Astrocyte (in vitro differentiated cells and primary cell): ENCODE results near the gene RASGRP3. TPM values are rescaled to one million over a fixed set of nuclear protein-coding genes. Genes with fewer than 3 reads are reported as not detected.
A peak's percentile ranks its signal among the peaks of the same experiment; 100 is the strongest.

Source experiments
- DNase-seq: peaks from one replicate; pipeline ENCODE4 v3.0.0-alpha.2; 2010; ENCODE audit warnings: low read depth
- FAIRE-seq: peaks from 2 replicates; lab custom pipeline; 2011; peaks lifted over from hg19 to GRCh38; lab: Jason Lieb, UNC
- H2AFZ ChIP-seq: 2 replicates; pipeline ENCODE4 v1.6.0; 2012; ENCODE audit warnings: low read depth, low read length, inconsistent platforms
- H3K27ac ChIP-seq: 2 replicates; pipeline ENCODE4 v1.5.1; 2011; ENCODE audit warnings: low read depth, low read length, inconsistent platforms
- H3K27me3 ChIP-seq: 2 replicates; pipeline ENCODE4 v1.6.0; 2011; ENCODE audit warnings: low read length, inconsistent platforms; ENCODE audit not compliant: insufficient read depth
- H3K36me3 ChIP-seq: 2 replicates; pipeline ENCODE4 v1.5.1; 2011; ENCODE audit warnings: low read length, inconsistent platforms; ENCODE audit not compliant: insufficient read depth
- H3K4me1 ChIP-seq: 2 replicates; pipeline ENCODE4 v1.5.1; 2011; ENCODE audit warnings: low read length, inconsistent platforms; ENCODE audit not compliant: insufficient read depth
- H3K4me2 ChIP-seq: 2 replicates; pipeline ENCODE4 v1.6.0; 2012; ENCODE audit warnings: low read length, inconsistent platforms
- H3K4me3 ChIP-seq: 2 replicates; pipeline ENCODE4 v1.5.1; 2011; ENCODE audit warnings: low read depth, mild to moderate bottlenecking, low read length, inconsistent platforms; ENCODE audit not compliant: insufficient read depth
- H3K79me2 ChIP-seq: 2 replicates; pipeline ENCODE4 v1.6.0; 2012; ENCODE audit warnings: mild to moderate bottlenecking, low read length, inconsistent platforms; ENCODE audit not compliant: insufficient read depth
- H3K9ac ChIP-seq: 2 replicates; pipeline ENCODE4 v1.6.0; 2012; ENCODE audit warnings: mild to moderate bottlenecking, low read length, inconsistent platforms
- H3K9me3 ChIP-seq: 2 replicates; pipeline ENCODE4 v1.5.1; 2012; ENCODE audit warnings: low read depth, mild to moderate bottlenecking, low read length, inconsistent platforms; ENCODE audit not compliant: insufficient read depth
- H4K20me1 ChIP-seq: 2 replicates; pipeline ENCODE4 v1.6.0; 2012; ENCODE audit warnings: low read length, inconsistent platforms; ENCODE audit not compliant: insufficient read depth
- H3K27ac Mint-ChIP-seq: one replicate; pipeline ENCODE4 v1.8.0; 2021; ENCODE audit warnings: mild to moderate bottlenecking, mixed read lengths; ENCODE audit not compliant: unreplicated experiment
- H3K27me3 Mint-ChIP-seq: one replicate; pipeline ENCODE4 v1.8.0; 2021; ENCODE audit warnings: low read depth, mixed read lengths; ENCODE audit not compliant: unreplicated experiment
- H3K36me3 Mint-ChIP-seq: one replicate; pipeline ENCODE4 v1.8.0; 2021; ENCODE audit warnings: low read depth, mixed read lengths; ENCODE audit not compliant: unreplicated experiment
- H3K4me1 Mint-ChIP-seq: one replicate; pipeline ENCODE4 v1.8.0; 2021; ENCODE audit warnings: low read depth, mixed read lengths; ENCODE audit not compliant: unreplicated experiment
- H3K4me3 Mint-ChIP-seq: one replicate; pipeline ENCODE4 v1.8.0; 2021; ENCODE audit warnings: mild to moderate bottlenecking, moderate library complexity, mixed read lengths; ENCODE audit not compliant: unreplicated experiment
- H3K9me3 Mint-ChIP-seq: one replicate; pipeline ENCODE4 v1.8.0; 2021; ENCODE audit warnings: mild to moderate bottlenecking, mixed read lengths; ENCODE audit not compliant: unreplicated experiment
- EZH2 ChIP-seq: IDR thresholded peaks from 2 replicates; pipeline ENCODE4 v1.6.1; 2012; ENCODE audit warnings: mild to moderate bottlenecking, low read length, inconsistent platforms; ENCODE audit not compliant: insufficient read depth
- total RNA-seq: library from RNA; stranded (reverse); gene quantifications from 2 replicates; pipeline ENCODE4 v1.2.1, GENCODE V29; 2021
- TF ChIP-seq, protein P1 (sequence below): IDR thresholded peaks from 2 replicates; pipeline ENCODE4 v1.5.1; 2011; ENCODE audit warnings: low read depth, mild to moderate bottlenecking, inconsistent platforms, low read length, moderate library complexity; ENCODE audit not compliant: insufficient read depth

RASGRP3 gene
- total RNA-seq, 1 donor from 2014 or later: 2.8 TPM

DNA sequence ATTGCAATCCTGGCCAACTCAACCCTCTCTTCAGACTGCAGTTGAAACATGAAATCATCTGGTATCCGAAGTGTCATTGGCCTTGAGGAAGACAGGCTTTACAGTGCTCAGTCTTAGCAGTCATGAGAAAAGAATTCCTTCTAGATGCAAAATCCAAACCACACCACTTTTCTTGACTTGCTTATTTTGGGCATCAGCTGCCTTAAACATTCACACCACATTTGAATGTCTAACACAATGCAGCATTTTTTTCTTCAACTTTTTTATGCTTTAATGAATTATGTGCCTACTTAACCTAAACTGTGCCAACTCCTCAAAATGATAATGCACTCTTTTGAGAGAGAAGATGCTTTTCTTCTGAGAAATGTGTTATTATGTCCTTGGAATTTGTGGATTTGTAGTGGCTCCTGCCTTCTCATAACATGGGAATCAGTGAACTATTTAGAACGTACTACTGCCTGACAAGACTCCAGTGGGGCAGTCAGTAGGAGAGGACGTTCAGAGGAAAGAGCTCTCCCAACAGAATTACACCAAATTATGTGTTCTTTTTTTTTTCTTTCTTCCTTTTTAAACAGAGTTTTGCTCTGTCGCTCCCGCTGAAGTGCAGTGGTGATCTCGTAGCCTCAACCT is 125.9 kb downstream of the RASGRP3 start:
- Histone ChIP-seq H3K4me1 (peaks cover 4% of the 10 kb centered on the region), H3K9me3 (no peaks in the 10 kb centered on the region), H3K27me3 (no peaks in the 10 kb centered on the region), H3K9ac (no peak overlapping the region), H3K27ac (no peak overlapping the region), H3K4me3 (no peak overlapping the region), H2AFZ (peak overlapping the region; percentile 6), H3K4me2 (no peak overlapping the region), H3K36me3 (no peaks in the 10 kb centered on the region), H4K20me1 (peaks cover 5% of the 10 kb centered on the region), H3K79me2 (peaks cover 18% of the 10 kb centered on the region)
- Mint-ChIP-seq H3K4me1 (peaks cover 16% of the 10 kb centered on the region), H3K36me3 (peaks cover 4% of the 10 kb centered on the region), H3K27ac (peak overlapping the region; percentile 66), H3K4me3 (no peak overlapping the region), H3K9me3 (no peaks in the 10 kb centered on the region), H3K27me3 (no peaks in the 10 kb centered on the region)
- DNase-seq (peak; percentile 72), FAIRE-seq (no peak)
- TF ChIP-seq EZH2: no peak
- TF ChIP-seq, protein P1, sequence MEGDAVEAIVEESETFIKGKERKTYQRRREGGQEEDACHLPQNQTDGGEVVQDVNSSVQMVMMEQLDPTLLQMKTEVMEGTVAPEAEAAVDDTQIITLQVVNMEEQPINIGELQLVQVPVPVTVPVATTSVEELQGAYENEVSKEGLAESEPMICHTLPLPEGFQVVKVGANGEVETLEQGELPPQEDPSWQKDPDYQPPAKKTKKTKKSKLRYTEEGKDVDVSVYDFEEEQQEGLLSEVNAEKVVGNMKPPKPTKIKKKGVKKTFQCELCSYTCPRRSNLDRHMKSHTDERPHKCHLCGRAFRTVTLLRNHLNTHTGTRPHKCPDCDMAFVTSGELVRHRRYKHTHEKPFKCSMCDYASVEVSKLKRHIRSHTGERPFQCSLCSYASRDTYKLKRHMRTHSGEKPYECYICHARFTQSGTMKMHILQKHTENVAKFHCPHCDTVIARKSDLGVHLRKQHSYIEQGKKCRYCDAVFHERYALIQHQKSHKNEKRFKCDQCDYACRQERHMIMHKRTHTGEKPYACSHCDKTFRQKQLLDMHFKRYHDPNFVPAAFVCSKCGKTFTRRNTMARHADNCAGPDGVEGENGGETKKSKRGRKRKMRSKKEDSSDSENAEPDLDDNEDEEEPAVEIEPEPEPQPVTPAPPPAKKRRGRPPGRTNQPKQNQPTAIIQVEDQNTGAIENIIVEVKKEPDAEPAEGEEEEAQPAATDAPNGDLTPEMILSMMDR: no peak

DNA sequence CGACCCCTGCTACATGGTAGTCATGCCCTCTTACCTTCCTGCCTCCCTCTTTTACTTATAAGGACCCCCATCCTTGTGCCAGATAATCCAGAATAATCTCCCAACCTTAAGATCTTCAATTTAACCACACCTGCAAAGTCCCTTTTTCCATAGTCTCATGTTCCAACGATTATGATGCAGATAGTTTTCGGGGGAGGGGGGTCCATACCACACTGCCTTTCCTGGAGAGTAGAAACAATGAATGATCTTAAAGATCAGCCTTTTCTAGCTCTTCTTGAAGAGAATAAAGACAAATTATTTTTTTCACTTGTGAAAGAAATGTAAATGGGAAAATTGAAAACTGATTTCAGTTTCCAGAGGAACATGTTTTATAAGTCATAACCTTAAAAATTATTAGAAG is 127.0 kb downstream of the RASGRP3 start:
- H3K9me3 Mint-ChIP-seq: no peaks in the 10 kb centered on the region
- Histone ChIP-seq H3K27me3 (no peaks in the 10 kb centered on the region), H3K4me1 (peaks cover 4% of the 10 kb centered on the region), H3K9me3 (no peaks in the 10 kb centered on the region), H3K4me2 (no peak overlapping the region), H2AFZ (no peak overlapping the region), H3K4me3 (no peak overlapping the region), H3K9ac (no peak overlapping the region), H3K36me3 (no peaks in the 10 kb centered on the region), H3K79me2 (peaks cover 7% of the 10 kb centered on the region), H3K27ac (no peak overlapping the region), H4K20me1 (no peaks in the 10 kb centered on the region)
- H3K36me3 Mint-ChIP-seq: peaks cover 4% of the 10 kb centered on the region
- no peak overlapping the region for H3K27ac Mint-ChIP-seq
- DNase-seq (no peak), FAIRE-seq (no peak)
- H3K4me3 Mint-ChIP-seq: no peak overlapping the region
- H3K4me1 Mint-ChIP-seq: peaks cover 16% of the 10 kb centered on the region
- no peaks in the 10 kb centered on the region for H3K27me3 Mint-ChIP-seq
- TF ChIP-seq, protein P1: no peak
- no peak for TF ChIP-seq EZH2

DNA sequence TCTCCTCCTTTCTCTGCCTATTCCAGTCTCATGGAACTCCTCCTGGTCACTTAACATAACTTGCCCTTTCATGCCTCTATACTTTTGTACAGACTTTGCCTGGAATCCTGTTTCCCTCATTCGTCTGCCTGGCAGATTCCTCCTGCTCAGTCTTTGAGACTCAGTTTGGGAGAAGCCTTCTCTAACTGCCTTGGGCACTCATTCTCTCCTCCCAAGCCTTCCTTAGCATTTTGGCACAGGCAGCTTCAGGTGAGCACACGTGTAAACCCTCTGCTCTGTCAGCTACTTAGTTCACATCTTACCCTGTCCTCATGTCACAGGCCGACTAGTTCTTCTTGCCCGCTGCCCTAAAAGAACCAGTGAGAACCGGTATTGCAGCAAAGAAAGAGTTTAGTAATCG is 128.6 kb downstream of the RASGRP3 start:
- peaks cover 4% of the 10 kb centered on the region for H3K4me1 ChIP-seq
- no peak for FAIRE-seq
- no peak for TF ChIP-seq EZH2
- TF ChIP-seq, protein P1: no peak
- Mint-ChIP-seq H3K4me3 (no peak overlapping the region), H3K4me1 (peaks cover 16% of the 10 kb centered on the region), H3K36me3 (peaks cover 4% of the 10 kb centered on the region), H3K9me3 (no peaks in the 10 kb centered on the region), H3K27ac (no peak overlapping the region), H3K27me3 (no peaks in the 10 kb centered on the region)
- no peaks in the 10 kb centered on the region for H3K9me3 ChIP-seq
- H3K4me2 ChIP-seq: no peak overlapping the region
- no peak overlapping the region for H3K27ac ChIP-seq
- no peak overlapping the region for H3K4me3 ChIP-seq
- H4K20me1 ChIP-seq: no peaks in the 10 kb centered on the region
- H3K36me3 ChIP-seq: no peaks in the 10 kb centered on the region
- no peak overlapping the region for H2AFZ ChIP-seq
- no peaks in the 10 kb centered on the region for H3K79me2 ChIP-seq
- H3K9ac ChIP-seq: no peak overlapping the region
- no peaks in the 10 kb centered on the region for H3K27me3 ChIP-seq
- DNase-seq: no peak
